H9 (cell line): ENCODE results near the gene CBLN3. TPM values are rescaled to one million over a fixed set of nuclear protein-coding genes. Genes with fewer than 3 reads are reported as not detected.

Experiments used
- DNase-seq: peaks from one replicate; pipeline ENCODE4 v3.0.0-alpha.2; 2017
- H2AFZ ChIP-seq: one replicate; pipeline ENCODE4 v1.6.1; 2013; ENCODE audit warnings: mild to moderate bottlenecking, low read length, control low read depth, moderate library complexity
- H2AK5ac ChIP-seq: 2 replicates; pipeline ENCODE4 v1.6.1; 2013; ENCODE audit warnings: low read length, control low read depth, mixed read lengths; ENCODE audit not compliant: insufficient read length
- H2BK120ac ChIP-seq: one replicate; pipeline ENCODE4 v1.6.1; 2013; ENCODE audit warnings: low read depth, mild to moderate bottlenecking, low read length, control low read depth, inconsistent platforms; ENCODE audit not compliant: poor library complexity, severe bottlenecking
- H2BK12ac ChIP-seq: 2 replicates; pipeline ENCODE4 v1.6.1; 2013; ENCODE audit warnings: low read length, control low read depth, mixed read lengths, low read depth; ENCODE audit not compliant: insufficient read length
- H2BK15ac ChIP-seq: 2 replicates; pipeline ENCODE4 v1.6.1; 2013; ENCODE audit warnings: low read depth, low read length, control low read depth
- H2BK20ac ChIP-seq: one replicate; pipeline ENCODE4 v1.6.1; 2013; ENCODE audit warnings: low read depth, mild to moderate bottlenecking, low read length, control low read depth, inconsistent platforms; ENCODE audit not compliant: poor library complexity, severe bottlenecking
- H2BK5ac ChIP-seq: 2 replicates; pipeline ENCODE4 v1.6.1; 2013; ENCODE audit warnings: low read length, control low read depth, mixed read lengths; ENCODE audit not compliant: insufficient read length
- H3K14ac ChIP-seq: 2 replicates; pipeline ENCODE4 v1.6.1; 2013; ENCODE audit warnings: low read length, control low read depth; ENCODE audit not compliant: insufficient read depth
- H3K18ac ChIP-seq: 2 replicates; pipeline ENCODE4 v1.6.1; 2013; ENCODE audit warnings: low read depth, mild to moderate bottlenecking, mixed read lengths, low read length, control low read depth; ENCODE audit not compliant: insufficient read length
- H3K23ac ChIP-seq: 2 replicates; pipeline ENCODE4 v1.6.1; 2013; ENCODE audit warnings: low read length, control low read depth, mixed read lengths, low read depth; ENCODE audit not compliant: insufficient read length
- H3K23me2 ChIP-seq: 2 replicates; pipeline ENCODE4 v1.6.1; 2013; ENCODE audit warnings: low read depth, mild to moderate bottlenecking, mixed read lengths, low read length, control low read depth; ENCODE audit not compliant: insufficient read length, poor library complexity, severe bottlenecking
- H3K27ac ChIP-seq: 2 replicates; pipeline ENCODE4 v1.5.1; 2013; ENCODE audit warnings: low read length, control low read depth, mixed read lengths, low read depth; ENCODE audit not compliant: insufficient read length
- H3K27me3 ChIP-seq: 2 replicates; pipeline ENCODE4 v1.6.1; 2013; ENCODE audit warnings: low read length, control low read depth, inconsistent platforms; ENCODE audit not compliant: insufficient read depth
- H3K4ac ChIP-seq: 2 replicates; pipeline ENCODE4 v1.6.1; 2013; ENCODE audit warnings: low read depth, mild to moderate bottlenecking, control low read depth, inconsistent platforms, low read length, moderate library complexity
- H3K4me1 ChIP-seq: 2 replicates; pipeline ENCODE4 v1.6.1; 2013; ENCODE audit warnings: low read length, control low read depth, inconsistent platforms; ENCODE audit not compliant: insufficient read depth
- H3K4me2 ChIP-seq: 2 replicates; pipeline ENCODE4 v1.6.1; 2013; ENCODE audit warnings: low read length, control low read depth, mixed read lengths; ENCODE audit not compliant: insufficient read length, insufficient read depth
- H3K56ac ChIP-seq: 2 replicates; pipeline ENCODE4 v1.6.1; 2013; ENCODE audit warnings: low read depth, mild to moderate bottlenecking, mixed read lengths, low read length, control low read depth; ENCODE audit not compliant: insufficient read length
- H3K79me1 ChIP-seq: 2 replicates; pipeline ENCODE4 v1.6.1; 2013; ENCODE audit warnings: low read depth, mild to moderate bottlenecking, moderate library complexity, low read length, control low read depth, inconsistent platforms; ENCODE audit not compliant: insufficient read depth, poor library complexity, severe bottlenecking
- H3K79me2 ChIP-seq: 2 replicates; pipeline ENCODE4 v1.6.1; 2013; ENCODE audit warnings: low read length, control low read depth, inconsistent platforms; ENCODE audit not compliant: insufficient read depth
- H3K9ac ChIP-seq: 2 replicates; pipeline ENCODE4 v1.6.1; 2013; ENCODE audit warnings: low read length, control low read depth, mixed read lengths; ENCODE audit not compliant: insufficient read length; ENCODE audit errors: extremely low read depth
- H3K9me3 ChIP-seq: one replicate; pipeline ENCODE4 v1.6.1; 2013; ENCODE audit warnings: low read depth, low read length, inconsistent platforms; ENCODE audit not compliant: control insufficient read depth
- H3T11ph ChIP-seq: one replicate; pipeline ENCODE4 v1.6.1; 2013; ENCODE audit warnings: mild to moderate bottlenecking, low read length, control low read depth, inconsistent platforms
- H4K20me1 ChIP-seq: one replicate; pipeline ENCODE4 v1.6.1; 2013; ENCODE audit not compliant: control insufficient read depth, insufficient read length, insufficient read depth
- H4K5ac ChIP-seq: 2 replicates; pipeline ENCODE4 v1.6.1; 2013; ENCODE audit warnings: low read depth, mild to moderate bottlenecking, mixed read lengths, low read length, control low read depth; ENCODE audit not compliant: insufficient read length
- H4K8ac ChIP-seq: replicated peaks from 2 replicates; pipeline ENCODE4 v1.6.1; 2013; ENCODE audit warnings: low read length, control low read depth, mixed read lengths, low read depth; ENCODE audit not compliant: insufficient read length
- H4K91ac ChIP-seq: 2 replicates; pipeline ENCODE4 v1.6.1; 2013; ENCODE audit warnings: low read depth, mild to moderate bottlenecking, moderate library complexity, mixed read lengths, low read length, control low read depth; ENCODE audit not compliant: insufficient read length
- H3K27ac Mint-ChIP-seq, 3 experiments: 2 replicates in 2 of 3; 3 replicates in 1 of 3; pipeline ENCODE4 v1.8.0; 2020 to 2021; ENCODE audit warnings: mixed read lengths in 3 of 3, mild to moderate bottlenecking in 1 of 3, moderate library complexity in 1 of 3
- H3K27me3 Mint-ChIP-seq: 2 replicates; pipeline ENCODE4 v1.8.0; 2021; ENCODE audit warnings: low read depth, mild to moderate bottlenecking, moderate library complexity, mixed read lengths
- H3K36me3 Mint-ChIP-seq, 3 experiments: 2 replicates in 2 of 3; 3 replicates in 1 of 3; pipeline ENCODE4 v1.8.0; 2020 to 2021; ENCODE audit warnings: low read depth in 3 of 3, mixed read lengths in 3 of 3; ENCODE audit not compliant: insufficient read depth in 1 of 3
- H3K4me1 Mint-ChIP-seq, 2 experiments: 2 replicates each; pipeline ENCODE4 v1.8.0; 2020; ENCODE audit warnings: mixed read lengths in 2 of 2
- H3K4me3 Mint-ChIP-seq, 2 experiments: 2 replicates in 1 of 2; 3 replicates in 1 of 2; pipeline ENCODE4 v1.8.0; 2020 to 2021; ENCODE audit warnings: mild to moderate bottlenecking in 2 of 2, mixed read lengths in 2 of 2, moderate library complexity in 1 of 2
- H3K9me3 Mint-ChIP-seq, 2 experiments: 2 replicates in 1 of 2; 3 replicates in 1 of 2; pipeline ENCODE4 v1.8.0; 2020; ENCODE audit warnings: mild to moderate bottlenecking in 2 of 2, mixed read lengths in 2 of 2, moderate library complexity in 1 of 2
- CTCF ChIP-seq: fragments of 200-600 bp; sonication (generic); conservative IDR thresholded peaks from 3 replicates; pipeline ENCODE4 v1.8.0; 2021; ENCODE audit warnings: antibody characterized with exemption, mild to moderate bottlenecking
- whole genome bisulfite sequencing: extraction: QIAGEN DNeasy Blood & Tissue Kit; methylation state at CpG from one replicate; pipeline ENCODE4 v1.1.7; 2013; ENCODE audit warnings: missing lambda C conversion rate, low lambda C conversion rate, mixed read lengths; ENCODE audit not compliant: insufficient read length; ENCODE audit errors: extremely low coverage; 5-methylcytosine and 5-hydroxymethylcytosine counted together
- total RNA-seq: library from RNA; stranded (reverse); gene quantifications from 2 replicates; pipeline ENCODE4 v1.2.1, GENCODE V29; 2021

CBLN3 gene
- total RNA-seq, 1 experiment from 2014 or later: 0.39 TPM

- Mint-ChIP-seq H3K9me3 (no peaks in the 10 kb centered on the region), H3K4me1 (peaks cover 37 to 46% of the 10 kb centered on the region in 2 experiments), H3K4me3 (no peak overlapping the region), H3K27ac (no peak overlapping the region), H3K36me3 (peaks cover 10 to 27% (median 17%) of the 10 kb centered on the region in 3 experiments), H3K27me3 (no peaks in the 10 kb centered on the region; the same call in 1 of the 2 replicates)
- Histone ChIP-seq H3K56ac (no peak overlapping the region), H2BK120ac (no peak overlapping the region), H3K4me2 (no peak overlapping the region), H3K79me1 (no peaks in the 10 kb centered on the region), H3K9ac (no peak overlapping the region), H2BK5ac (no peak overlapping the region), H2BK15ac (no peak overlapping the region), H3K18ac (no peak overlapping the region), H2AFZ (no peak overlapping the region), H4K91ac (no peak overlapping the region), H2BK20ac (no peak overlapping the region), H2BK12ac (no peak overlapping the region), H4K5ac (no peak overlapping the region), H3T11ph (no peak overlapping the region), H4K8ac (no peak overlapping the region), H3K4ac (no peak overlapping the region), H3K27me3 (no peaks in the 10 kb centered on the region), H4K20me1 (no peaks in the 10 kb centered on the region), H3K14ac (no peak overlapping the region), H2AK5ac (no peak overlapping the region), H3K23ac (no peak overlapping the region), H3K4me1 (peaks cover 3% of the 10 kb centered on the region), H3K9me3 (no peaks in the 10 kb centered on the region), H3K79me2 (no peaks in the 10 kb centered on the region), H3K23me2 (no peaks in the 10 kb centered on the region), H3K27ac (no peak overlapping the region)
- no peak for TF ChIP-seq CTCF
- DNase-seq: peak; percentile 73
- no CpG with 5 or more reads among the region's 2 CpGs for WGBS
These were observed 51.8 kb downstream of the CBLN3 start for GRCh38 chr14:24377657-24378056.
